Stimulated activated CD8-positive, alpha-beta memory T cell treated with anti-CD3 and anti-CD28 coated beads, Interleukin-7, amount 100 ng/mL, for 24 hours (primary cell): ENCODE data around the gene GBP3.
"Not testable (repeated sequence)": the region's sequence is repeated elsewhere in the genome, so short reads cannot be mapped to it uniquely, and the experiment has no call there.

Source experiments
- DNase-seq: peaks from one replicate; pipeline ENCODE4 v3.0.0-alpha.2; 2020; ENCODE audit warnings: low read depth

The GBP3 gene

GRCh38 chr1:88976235-88976634 is 46.4 kb downstream of the GBP3 start:
- no peak for DNase-seq

- DNase-seq = not testable (repeated sequence)
These were observed 48.0 kb downstream of the GBP3 start for GRCh38 chr1:88974616-88975172.

GRCh38 chr1:88973520-88974137 is 49.0 kb downstream of the GBP3 start:
- no peak for DNase-seq

GRCh38 chr1:88961647-88962275 is 60.9 kb downstream of the GBP3 start:
- no peak for DNase-seq

- no peak for DNase-seq
These were observed 61.6 kb downstream of the GBP3 start for GRCh38 chr1:88961081-88961480.
